DOHH2 (cell line): ENCODE measurements around the gene BRSK2.

Experiments
- CTCF ChIP-seq: fragments of 200-600 bp; sonication (generic); IDR thresholded peaks from one replicate; pipeline ENCODE4 v1.5.1; 2014; ENCODE audit warnings: antibody characterized with exemption, mild to moderate bottlenecking, low read depth, low read length; ENCODE audit not compliant: poor library complexity, severe bottlenecking
- EZH2phosphoT487 ChIP-seq: fragments of 200-600 bp; sonication (generic); IDR thresholded peaks from 2 replicates; pipeline ENCODE4 v1.6.1; 2017; ENCODE audit warnings: borderline replicate concordance, mild to moderate bottlenecking, antibody characterized with exemption, low read length, moderate library complexity, mixed read lengths

- no peak for TF ChIP-seq CTCF
- TF ChIP-seq EZH2phosphoT487 = no peak
Measured at GRCh38 chr11:1371377-1371776, 18.4 kb upstream of the BRSK2 start.
